ENCODE data around the gene SYCP3. TPM values are rescaled to one million over a fixed set of nuclear protein-coding genes. Genes with fewer than 3 reads are reported as not detected.

Gene SYCP3
- total and polyA plus RNA-seq, 3 donors from 2014 or later: 42.4 to 127 (median 69.4) TPM

DNA sequence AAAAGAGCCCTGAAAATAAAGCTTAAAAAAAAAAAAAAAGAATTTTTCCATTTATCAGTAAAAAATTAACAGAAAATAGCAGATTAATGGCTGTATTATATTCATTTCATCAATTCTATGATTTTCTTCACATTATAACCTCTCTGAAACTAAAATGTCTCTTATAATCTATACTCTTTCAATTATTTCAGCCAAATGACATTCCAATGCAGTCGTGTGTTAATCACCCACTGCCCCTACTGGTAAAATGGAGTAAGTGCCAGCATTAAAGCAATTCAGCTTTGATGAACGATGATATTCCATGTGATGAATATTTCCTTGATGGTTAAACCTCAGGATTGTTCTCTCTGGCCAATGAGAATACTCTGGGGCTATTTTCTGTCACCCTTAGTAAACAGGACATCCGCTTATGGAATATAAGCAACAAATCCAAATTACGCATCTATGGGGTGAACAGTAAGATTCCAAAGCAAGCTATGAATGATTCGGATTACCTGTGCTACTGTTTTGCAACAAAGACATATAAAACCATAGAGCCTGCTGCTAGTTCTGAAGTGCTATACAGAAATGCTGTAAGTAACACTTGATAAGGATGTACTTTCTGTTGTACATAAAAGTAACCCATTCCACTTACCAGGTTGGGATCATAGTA lies 20.3 kb upstream of the SYCP3 start:
- intact Hi-C loops (cut with DNase I; ENCODE audit: low total_unique reads): no loop called here
- Histone ChIP-seq H3K27ac (no peak overlapping the region), H3K36me3 (ENCODE audit: low read depth, missing control alignments) (no peaks in the 10 kb centered on the region), H3K4me3 (no peak overlapping the region), H3K9me3 (no peaks in the 10 kb centered on the region), H3K4me1 (no peaks in the 10 kb centered on the region), H3K27me3 (no peaks in the 10 kb centered on the region)
- 69 to 75% methylated on average over 5 of the region's 5 CpGs for WGBS, 2 donors
- DNase-seq: no peak
- TF ChIP-seq, protein P1, sequence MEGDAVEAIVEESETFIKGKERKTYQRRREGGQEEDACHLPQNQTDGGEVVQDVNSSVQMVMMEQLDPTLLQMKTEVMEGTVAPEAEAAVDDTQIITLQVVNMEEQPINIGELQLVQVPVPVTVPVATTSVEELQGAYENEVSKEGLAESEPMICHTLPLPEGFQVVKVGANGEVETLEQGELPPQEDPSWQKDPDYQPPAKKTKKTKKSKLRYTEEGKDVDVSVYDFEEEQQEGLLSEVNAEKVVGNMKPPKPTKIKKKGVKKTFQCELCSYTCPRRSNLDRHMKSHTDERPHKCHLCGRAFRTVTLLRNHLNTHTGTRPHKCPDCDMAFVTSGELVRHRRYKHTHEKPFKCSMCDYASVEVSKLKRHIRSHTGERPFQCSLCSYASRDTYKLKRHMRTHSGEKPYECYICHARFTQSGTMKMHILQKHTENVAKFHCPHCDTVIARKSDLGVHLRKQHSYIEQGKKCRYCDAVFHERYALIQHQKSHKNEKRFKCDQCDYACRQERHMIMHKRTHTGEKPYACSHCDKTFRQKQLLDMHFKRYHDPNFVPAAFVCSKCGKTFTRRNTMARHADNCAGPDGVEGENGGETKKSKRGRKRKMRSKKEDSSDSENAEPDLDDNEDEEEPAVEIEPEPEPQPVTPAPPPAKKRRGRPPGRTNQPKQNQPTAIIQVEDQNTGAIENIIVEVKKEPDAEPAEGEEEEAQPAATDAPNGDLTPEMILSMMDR (IDR thresholded peaks at IDR 0.05): peak; percentile 48 to 72 (median 72)
- TF ChIP-seq POLR2A (IDR thresholded peaks at IDR 0.05): no peak

DNA sequence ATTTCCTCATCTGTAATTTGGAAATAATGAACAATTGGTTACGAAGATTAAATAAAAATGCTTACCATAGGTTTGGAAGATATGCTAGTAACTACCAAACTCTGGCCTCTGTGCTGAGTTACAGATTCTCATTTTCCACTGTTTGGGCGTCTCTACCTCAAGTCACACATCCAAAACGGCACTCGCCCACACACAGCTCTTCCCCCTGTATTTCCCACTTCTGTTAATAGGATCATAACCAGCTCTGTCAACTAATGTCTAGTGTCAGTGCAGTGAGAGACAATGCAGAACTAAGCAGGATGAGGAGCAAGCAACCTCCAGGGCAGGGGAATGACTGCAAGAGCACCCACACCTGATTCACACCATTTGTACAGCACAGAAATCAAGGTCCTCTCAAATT lies 10.9 kb upstream of the SYCP3 start:
- Histone ChIP-seq H3K4me1 (no peaks in the 10 kb centered on the region), H3K4me3 (no peak overlapping the region), H3K36me3 (ENCODE audit: low read depth, missing control alignments) (no peaks in the 10 kb centered on the region), H3K27ac (no peak overlapping the region), H3K9me3 (no peaks in the 10 kb centered on the region), H3K27me3 (no peaks in the 10 kb centered on the region)
- DNase-seq: no peak
- no peak for TF ChIP-seq POLR2A (IDR thresholded peaks at IDR 0.05)
- TF ChIP-seq, protein P1 (IDR thresholded peaks at IDR 0.05): no peak
- intact Hi-C loops (cut with DNase I; ENCODE audit: low total_unique reads): no loop called here
- WGBS, 2 donors: 89 to 97% methylated on average over 4 of the region's 4 CpGs

DNA sequence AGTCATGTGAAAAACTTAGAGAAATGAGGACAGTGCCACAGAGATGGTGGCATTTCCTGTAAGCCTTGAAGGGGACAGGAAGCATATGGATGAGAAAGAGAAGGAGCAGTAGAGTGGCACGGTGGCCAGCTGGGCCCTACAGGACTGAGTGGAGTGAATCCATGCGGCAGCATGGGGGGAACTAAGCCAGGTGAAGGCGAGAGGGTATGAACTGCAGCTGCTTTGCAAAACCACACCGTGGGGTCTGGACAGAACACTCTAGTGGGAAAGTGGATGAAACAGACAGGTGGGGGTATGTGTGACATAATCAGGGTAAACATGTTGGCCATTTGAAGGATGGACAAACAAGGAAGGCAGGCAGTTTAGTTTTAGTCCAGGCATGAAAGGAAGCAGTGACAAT lies 10.4 kb upstream of the SYCP3 start:
- DNase-seq: no peak
- intact Hi-C loops (cut with DNase I; ENCODE audit: low total_unique reads): no loop called here
- H3K27ac ChIP-seq: no peak overlapping the region
- no peaks in the 10 kb centered on the region for H3K36me3 ChIP-seq (ENCODE audit: low read depth, missing control alignments)
- TF ChIP-seq, protein P1 (IDR thresholded peaks at IDR 0.05): no peak
- no peak for TF ChIP-seq POLR2A (IDR thresholded peaks at IDR 0.05)
- H3K4me1 ChIP-seq: no peaks in the 10 kb centered on the region
- no peaks in the 10 kb centered on the region for H3K9me3 ChIP-seq
- 88 to 92% methylated on average over 4 of the region's 4 CpGs for WGBS, 2 donors
- no peak overlapping the region for H3K4me3 ChIP-seq
- no peaks in the 10 kb centered on the region for H3K27me3 ChIP-seq

DNA sequence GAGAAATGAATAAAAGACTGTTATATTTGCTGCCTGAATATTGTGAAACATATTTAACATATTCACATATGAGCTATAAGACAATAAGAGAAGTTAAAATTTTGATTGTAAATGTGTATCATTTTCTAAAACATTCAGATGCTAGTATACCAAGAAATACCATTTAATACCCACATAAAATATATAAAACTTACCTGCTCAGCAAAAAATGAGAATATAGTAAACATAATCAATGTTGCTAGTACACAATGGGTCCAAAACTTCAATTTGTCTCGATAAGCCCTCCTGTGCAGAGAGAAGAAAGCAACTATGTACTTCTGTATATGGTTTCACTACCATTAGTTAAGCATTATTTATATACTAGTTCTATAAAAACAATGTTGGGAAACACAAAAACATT lies 9.6 kb upstream of the SYCP3 start:
- intact Hi-C loops (cut with DNase I; ENCODE audit: low total_unique reads): no loop called here
- no peaks in the 10 kb centered on the region for H3K4me1 ChIP-seq
- WGBS, 2 donors: 90 to 97% methylated on average over 1 of the region's 1 CpG
- no peak overlapping the region for H3K4me3 ChIP-seq
- no peak overlapping the region for H3K27ac ChIP-seq
- no peaks in the 10 kb centered on the region for H3K9me3 ChIP-seq
- no peak for TF ChIP-seq POLR2A (IDR thresholded peaks at IDR 0.05)
- TF ChIP-seq, protein P1 (IDR thresholded peaks at IDR 0.05): no peak
- DNase-seq: no peak
- no peaks in the 10 kb centered on the region for H3K27me3 ChIP-seq
- H3K36me3 ChIP-seq (ENCODE audit: low read depth, missing control alignments): no peaks in the 10 kb centered on the region

DNA sequence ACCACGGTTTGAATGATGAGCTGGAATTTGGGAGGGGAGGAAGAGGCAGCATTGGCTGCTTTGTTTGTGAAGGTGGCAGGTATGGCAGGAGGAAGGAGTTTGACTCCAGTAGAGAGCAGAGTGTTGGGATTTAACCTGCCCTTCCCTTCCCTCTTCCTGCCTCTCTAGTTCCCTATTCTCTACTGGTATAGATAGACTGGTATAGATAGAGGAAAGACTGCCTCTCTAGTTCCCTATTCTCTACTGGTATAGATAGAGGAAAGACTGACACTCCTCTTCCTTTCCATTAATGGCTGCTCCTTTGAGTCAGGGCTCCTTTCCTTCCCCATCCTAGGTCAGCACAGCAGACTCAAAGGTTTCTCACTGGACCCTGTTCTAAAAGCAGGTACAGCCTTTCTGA lies 8.4 kb upstream of the SYCP3 start:
- Histone ChIP-seq H3K9me3 (no peaks in the 10 kb centered on the region), H3K36me3 (ENCODE audit: low read depth, missing control alignments) (no peaks in the 10 kb centered on the region), H3K4me1 (no peaks in the 10 kb centered on the region), H3K4me3 (no peak overlapping the region), H3K27ac (no peak overlapping the region), H3K27me3 (no peaks in the 10 kb centered on the region)
- 67 to 71% methylated on average over 1 of the region's 1 CpG for WGBS, 2 donors
- intact Hi-C loops (cut with DNase I; ENCODE audit: low total_unique reads): no loop called here
- TF ChIP-seq, protein P1 (IDR thresholded peaks at IDR 0.05): no peak
- TF ChIP-seq POLR2A (IDR thresholded peaks at IDR 0.05): no peak
- no peak for DNase-seq
